SH-SY5Y (cell line): Measurements from ENCODE around the gene MCU.

Experiments
- GATA2 ChIP-seq: IDR thresholded peaks from 2 replicates; pipeline ENCODE4 v1.6.1; 2011; ENCODE audit warnings: mild to moderate bottlenecking, low read depth, low read length
- GATA3 ChIP-seq: IDR thresholded peaks from 2 replicates; pipeline ENCODE4 v1.6.1; 2011; ENCODE audit warnings: low read depth, mild to moderate bottlenecking, low read length, moderate library complexity

- TF ChIP-seq GATA2 (no peak), GATA3 (no peak)
Measured at GRCh38 chr10:72895236-72895850, 203.4 kb downstream of the MCU start.
